ENCODE results near the gene FAM135A. TPM values are rescaled to one million over a fixed set of nuclear protein-coding genes. Genes with fewer than 3 reads are reported as not detected.
"Not testable (repeated sequence)": the region's sequence is repeated elsewhere in the genome, so short reads cannot be mapped to it uniquely, and the experiment has no call there.

Gene FAM135A
- total RNA-seq, 1 experiment from 2014 or later = 31.0 TPM

GRCh38 chr6:70470016-70470415 is 56.7 kb downstream of the FAM135A start:
- Mint-ChIP-seq H3K9me3 (no peaks in the 10 kb centered on the region; a peak in 2 of 5 replicates), H3K27ac (no peak overlapping the region), H3K4me1 (peaks cover 13 to 14% of the 10 kb centered on the region in 2 experiments)

GRCh38 chr6:70470510-70470909 is 57.2 kb downstream of the FAM135A start:
- H3K9me3 Mint-ChIP-seq; H3K23ac ChIP-seq (ENCODE audit: insufficient read length, low read depth, low read length); H2AFZ ChIP-seq (ENCODE audit: low read length); H4K5ac ChIP-seq (ENCODE audit: insufficient read length, low read depth, low read length); H3K4ac ChIP-seq (ENCODE audit: low read depth, low read length); H3K56ac ChIP-seq (ENCODE audit: insufficient read length, low read depth, low read length); H3T11ph ChIP-seq (ENCODE audit: low read length); H4K91ac ChIP-seq (ENCODE audit: insufficient read length, low read depth, low read length); H3K14ac ChIP-seq (ENCODE audit: insufficient read depth, low read length); H4K8ac ChIP-seq (replicated peaks; ENCODE audit: insufficient read length, low read depth, low read length); H2BK120ac ChIP-seq (ENCODE audit: low read depth, low read length, poor library complexity, severe bottlenecking); H2BK20ac ChIP-seq (ENCODE audit: low read depth, low read length, poor library complexity, severe bottlenecking); H3K23me2 ChIP-seq (ENCODE audit: insufficient read length, low read depth, low read length, poor library complexity, severe bottlenecking); H3K27ac Mint-ChIP-seq; H3K27me3 Mint-ChIP-seq (ENCODE audit: low read depth); H2BK12ac ChIP-seq (ENCODE audit: insufficient read length, low read depth, low read length); H3K79me1 ChIP-seq (ENCODE audit: insufficient read depth, low read depth, low read length, poor library complexity, severe bottlenecking); H3K9ac ChIP-seq (ENCODE audit: extremely low read depth, insufficient read length, low read length); H3K79me2 ChIP-seq (ENCODE audit: insufficient read depth, low read length); H3K27me3 ChIP-seq (ENCODE audit: insufficient read depth, low read length); H3K27ac ChIP-seq (ENCODE audit: insufficient read length, low read depth, low read length); H2BK15ac ChIP-seq (ENCODE audit: low read depth, low read length); H3K4me3 Mint-ChIP-seq; H3K4me2 ChIP-seq (ENCODE audit: insufficient read depth, insufficient read length, low read length); H2AK5ac ChIP-seq (ENCODE audit: insufficient read length, low read length); H4K20me1 ChIP-seq (ENCODE audit: control insufficient read depth, insufficient read depth, insufficient read length); H2BK5ac ChIP-seq (ENCODE audit: insufficient read length, low read length); H3K9me3 ChIP-seq (ENCODE audit: control insufficient read depth, low read depth, low read length); DNase-seq; H3K18ac ChIP-seq (ENCODE audit: insufficient read length, low read depth, low read length); H3K4me1 ChIP-seq (ENCODE audit: insufficient read depth, low read length): not testable (repeated sequence)
- Mint-ChIP-seq H3K4me1 (peaks cover 13 to 14% of the 10 kb centered on the region in 2 experiments), H3K36me3 (ENCODE audit: insufficient read depth in 1 of 3, low read depth in 3 of 3) (peaks cover 27 to 33% (median 29%) of the 10 kb centered on the region in 3 experiments; a peak in 6 of 7 replicates)
- WGBS (ENCODE audit: extremely low coverage, insufficient read length, low lambda C conversion rate) = no CpG with 5 or more reads among the region's 3 CpGs

More at GRCh38 chr6:70470016-70470415, 56.7 kb downstream of the FAM135A start:
- no peak overlapping the region for H2AK5ac ChIP-seq (ENCODE audit: insufficient read length, low read length)
- H4K91ac ChIP-seq (ENCODE audit: insufficient read length, low read depth, low read length) = no peak overlapping the region
- H3K18ac ChIP-seq (ENCODE audit: insufficient read length, low read depth, low read length) = no peak overlapping the region
- H2BK120ac ChIP-seq (ENCODE audit: low read depth, low read length, poor library complexity, severe bottlenecking) = no peak overlapping the region
- no peak overlapping the region for H3K4ac ChIP-seq (ENCODE audit: low read depth, low read length)
- no peaks in the 10 kb centered on the region for H3K9me3 ChIP-seq (ENCODE audit: control insufficient read depth, low read depth, low read length)
- H3K79me2 ChIP-seq (ENCODE audit: insufficient read depth, low read length) = no peaks in the 10 kb centered on the region
- Mint-ChIP-seq H3K27me3 (ENCODE audit: low read depth) (no peaks in the 10 kb centered on the region), H3K4me3 (no peak overlapping the region), H3K36me3 (ENCODE audit: insufficient read depth in 1 of 3, low read depth in 3 of 3) (peaks cover 29 to 35% (median 29%) of the 10 kb centered on the region in 3 experiments; a peak in 6 of 7 replicates)
- H3K56ac ChIP-seq (ENCODE audit: insufficient read length, low read depth, low read length) = no peak overlapping the region
- no peak for TF ChIP-seq CTCF (conservative IDR thresholded peaks at IDR 0.05)
- no peak overlapping the region for H4K8ac ChIP-seq (replicated peaks; ENCODE audit: insufficient read length, low read depth, low read length)
- no peak overlapping the region for H3K9ac ChIP-seq (ENCODE audit: extremely low read depth, insufficient read length, low read length)
- no peaks in the 10 kb centered on the region for H3K23me2 ChIP-seq (ENCODE audit: insufficient read length, low read depth, low read length, poor library complexity, severe bottlenecking)
- no peak overlapping the region for H2BK5ac ChIP-seq (ENCODE audit: insufficient read length, low read length)
- no peak overlapping the region for H2BK12ac ChIP-seq (ENCODE audit: insufficient read length, low read depth, low read length)
- H2AFZ ChIP-seq (ENCODE audit: low read length) = no peak overlapping the region
- H3T11ph ChIP-seq (ENCODE audit: low read length) = no peak overlapping the region
- H3K27me3 ChIP-seq (ENCODE audit: insufficient read depth, low read length) = no peaks in the 10 kb centered on the region
- no peaks in the 10 kb centered on the region for H3K79me1 ChIP-seq (ENCODE audit: insufficient read depth, low read depth, low read length, poor library complexity, severe bottlenecking)
- H3K4me2 ChIP-seq (ENCODE audit: insufficient read depth, insufficient read length, low read length) = no peak overlapping the region
- no peaks in the 10 kb centered on the region; the same call in 1 of the 2 replicates for H3K4me1 ChIP-seq (ENCODE audit: insufficient read depth, low read length)
- H3K23ac ChIP-seq (ENCODE audit: insufficient read length, low read depth, low read length) = no peak overlapping the region
- H2BK20ac ChIP-seq (ENCODE audit: low read depth, low read length, poor library complexity, severe bottlenecking) = no peak overlapping the region
- no peaks in the 10 kb centered on the region for H4K20me1 ChIP-seq (ENCODE audit: control insufficient read depth, insufficient read depth, insufficient read length)
- no peak for DNase-seq
- H2BK15ac ChIP-seq (ENCODE audit: low read depth, low read length) = no peak overlapping the region
- no peak overlapping the region for H3K27ac ChIP-seq (ENCODE audit: insufficient read length, low read depth, low read length)
- no peak overlapping the region for H4K5ac ChIP-seq (ENCODE audit: insufficient read length, low read depth, low read length)
- H3K14ac ChIP-seq (ENCODE audit: insufficient read depth, low read length) = no peak overlapping the region
